Activated CD4-positive, alpha-beta T cell treated with anti-CD3 and anti-CD28 coated beads, Interleukin-2, amount 50 U/mL, for 48 hours (primary cell): ENCODE data around the gene ING4.

Experiments used
- DNase-seq, 2 experiments: peaks; one replicate each; pipeline ENCODE4 v3.0.0-alpha.2; 2020

The ING4 gene

DNA sequence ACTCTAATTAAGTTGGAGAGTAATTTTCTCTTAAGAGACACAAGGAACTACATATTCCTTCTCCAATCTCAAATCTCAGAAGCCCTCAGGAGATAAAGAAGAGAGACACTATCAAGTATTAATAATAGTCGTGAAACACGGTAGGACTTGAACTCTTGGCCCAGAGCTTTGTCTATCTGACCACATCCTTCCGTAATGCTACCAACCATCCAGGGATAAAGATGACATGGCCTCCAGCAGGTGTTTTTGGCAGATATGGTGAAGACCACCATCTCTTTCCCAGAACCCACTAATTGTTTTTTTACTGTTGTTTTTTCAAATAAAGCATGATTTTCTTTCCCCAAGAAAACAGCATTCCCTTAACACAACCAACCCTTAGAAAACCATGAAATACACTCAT is 22.9 kb upstream of the ING4 start:
- DNase-seq: no peak

DNA sequence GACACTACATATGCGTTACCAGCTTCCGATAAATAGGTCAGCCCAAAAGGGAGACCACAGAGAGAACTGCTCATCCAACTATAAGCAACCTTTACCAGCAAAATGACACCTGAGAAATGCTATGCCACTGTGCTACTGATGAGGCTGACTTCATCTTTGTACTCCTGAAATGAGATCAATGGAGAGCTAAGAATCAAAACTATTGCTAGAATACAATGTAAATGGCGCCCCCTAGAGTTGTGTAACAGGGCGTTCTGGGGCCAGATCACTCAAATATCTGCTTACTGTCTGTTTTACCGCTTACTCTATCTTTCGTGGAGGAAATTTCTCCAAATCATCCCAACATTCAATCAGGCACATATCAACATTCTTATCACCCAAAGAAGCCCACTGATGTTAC is 21.7 kb upstream of the ING4 start:
- DNase-seq: peak; percentile 34 to 54

- DNase-seq: no peak
Observed at GRCh38 chr12:6676962-6677361, 14.0 kb upstream of the ING4 start.

DNA sequence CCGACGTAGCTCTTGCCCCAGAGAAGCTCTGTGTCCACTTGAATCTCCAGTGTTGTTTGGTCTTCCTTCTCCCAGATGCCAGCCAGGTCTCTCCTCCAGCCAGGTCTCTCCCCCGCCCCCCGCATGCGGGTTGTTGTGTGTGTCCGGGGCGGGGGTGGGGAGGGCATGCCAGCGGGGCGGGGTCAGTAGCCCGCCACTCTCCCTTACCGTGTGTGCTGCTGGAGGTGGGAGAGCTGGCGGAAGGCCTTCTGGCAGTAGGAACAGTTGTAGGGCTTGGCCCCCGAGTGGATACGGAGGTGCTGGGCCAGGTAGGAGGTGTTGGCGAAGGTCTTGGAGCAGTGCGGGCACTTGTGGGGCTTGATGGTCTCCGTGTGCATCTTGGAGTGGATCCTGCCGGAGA is 9.2 kb upstream of the ING4 start:
- no peak for DNase-seq

DNA sequence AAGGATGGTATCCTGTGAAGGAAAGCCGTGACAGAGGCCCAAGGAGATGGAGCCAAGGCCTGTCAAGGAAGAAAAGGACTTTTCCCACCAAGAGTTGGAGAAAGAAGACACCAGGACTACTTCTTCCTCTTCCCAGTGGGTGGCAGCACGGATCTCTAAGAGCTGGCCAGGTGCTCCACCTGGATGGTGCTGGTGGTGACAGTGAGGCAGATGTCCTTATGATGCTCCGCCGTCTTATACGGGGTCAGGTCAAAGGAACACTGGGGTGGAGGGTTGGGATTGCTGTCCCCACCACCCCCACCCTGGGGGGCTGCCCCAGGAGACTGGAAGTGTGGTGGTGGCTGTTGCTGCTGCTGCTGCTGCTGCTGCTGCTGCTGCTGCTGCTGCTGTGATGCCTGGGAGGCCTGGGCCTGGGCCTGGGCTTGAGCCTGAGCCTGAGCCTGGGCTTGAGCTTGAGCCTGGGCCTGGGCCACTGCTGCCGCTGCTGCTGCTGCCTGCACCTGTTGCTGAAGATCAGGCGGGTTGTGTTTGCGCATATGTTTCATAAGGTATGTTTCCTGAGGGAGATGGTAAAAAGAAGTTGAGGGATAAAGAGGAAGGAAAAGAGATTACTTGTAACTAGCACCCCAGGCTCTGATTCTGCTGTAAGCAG is 4.8 kb upstream of the ING4 start:
- no peak for DNase-seq

DNA sequence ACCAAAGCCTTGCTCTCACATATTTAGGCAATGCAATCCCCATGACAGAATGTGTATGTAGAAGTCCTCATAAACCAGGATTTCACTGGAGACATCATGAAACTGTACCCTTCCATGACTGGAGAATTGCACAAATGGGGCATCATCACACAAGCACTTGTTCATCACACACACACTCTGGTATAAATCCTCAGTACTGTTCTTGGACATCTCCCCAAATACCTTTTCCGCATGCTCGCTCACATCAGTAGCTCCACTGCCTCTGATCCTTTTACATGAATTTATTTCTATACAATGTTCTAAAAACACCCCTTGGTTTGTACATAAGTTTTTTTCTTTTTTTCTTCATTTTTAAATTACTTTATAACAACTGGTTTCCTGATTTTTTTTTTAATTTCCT is 3.3 kb upstream of the ING4 start:
- no peak for DNase-seq

GRCh38 chr12:6664902-6665301 is 2.0 kb upstream of the ING4 start:
- DNase-seq: no peak

DNA sequence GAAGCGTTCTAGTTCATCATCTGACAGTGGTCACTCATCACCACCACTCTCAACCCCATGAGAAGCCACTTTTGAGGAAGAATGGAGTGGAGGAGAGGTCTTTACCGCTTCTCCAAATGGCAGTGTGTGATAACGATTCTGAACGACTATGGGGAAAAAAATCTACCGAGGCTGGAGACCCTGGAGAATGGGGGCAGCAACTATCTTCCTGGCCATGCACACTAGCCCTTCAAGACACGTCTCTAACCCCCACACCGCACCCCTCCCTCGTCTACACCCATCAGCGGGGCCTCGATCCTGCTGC is 365 bp downstream of the ING4 start:
- DNase-seq: no peak

- DNase-seq: no peak
Observed at GRCh38 chr12:6653987-6654386, 8.9 kb downstream of the ING4 start.

- DNase-seq: no peak
Observed at GRCh38 chr12:6653342-6653741, 9.6 kb downstream of the ING4 start.

- no peak for DNase-seq
Observed at GRCh38 chr12:6652391-6652790, 10.5 kb downstream of the ING4 start.

GRCh38 chr12:6650832-6651231 is 12.1 kb downstream of the ING4 start:
- no peak for DNase-seq

DNA sequence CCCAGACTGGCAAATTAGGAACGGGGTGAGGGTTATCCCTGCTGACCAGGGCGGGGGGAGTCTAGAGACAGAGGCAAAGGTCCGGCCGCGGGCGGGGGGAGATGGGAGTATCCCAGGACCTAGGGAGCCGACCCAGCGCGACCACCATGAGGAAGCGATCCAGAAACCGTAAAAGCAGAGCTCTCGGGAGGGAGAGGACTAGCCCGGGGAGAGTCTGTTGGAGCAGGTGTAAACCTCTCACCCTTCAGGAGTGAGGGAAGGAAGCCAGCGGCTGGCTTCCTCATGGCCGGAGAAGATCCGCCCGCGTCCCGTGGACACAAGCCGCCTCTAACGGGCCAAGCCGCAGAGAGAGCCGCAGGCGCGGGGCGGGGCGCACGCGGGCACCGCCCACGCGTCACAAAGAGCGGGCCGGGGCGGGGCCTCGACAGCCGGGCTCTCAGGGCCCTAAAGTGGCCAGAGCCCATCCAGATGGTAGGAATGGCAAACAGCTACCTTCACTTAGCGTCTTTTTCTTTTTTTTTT is 15.8 kb downstream of the ING4 start, which contains the start of gene ACRBP:
ACRBP (minus strand) TSS at position 350 of the 522 bp plus-strand sequence; CDS start at position 284, 66 bp downstream.
- DNase-seq: peak in 1 of 2 experiments; percentile 42

DNA sequence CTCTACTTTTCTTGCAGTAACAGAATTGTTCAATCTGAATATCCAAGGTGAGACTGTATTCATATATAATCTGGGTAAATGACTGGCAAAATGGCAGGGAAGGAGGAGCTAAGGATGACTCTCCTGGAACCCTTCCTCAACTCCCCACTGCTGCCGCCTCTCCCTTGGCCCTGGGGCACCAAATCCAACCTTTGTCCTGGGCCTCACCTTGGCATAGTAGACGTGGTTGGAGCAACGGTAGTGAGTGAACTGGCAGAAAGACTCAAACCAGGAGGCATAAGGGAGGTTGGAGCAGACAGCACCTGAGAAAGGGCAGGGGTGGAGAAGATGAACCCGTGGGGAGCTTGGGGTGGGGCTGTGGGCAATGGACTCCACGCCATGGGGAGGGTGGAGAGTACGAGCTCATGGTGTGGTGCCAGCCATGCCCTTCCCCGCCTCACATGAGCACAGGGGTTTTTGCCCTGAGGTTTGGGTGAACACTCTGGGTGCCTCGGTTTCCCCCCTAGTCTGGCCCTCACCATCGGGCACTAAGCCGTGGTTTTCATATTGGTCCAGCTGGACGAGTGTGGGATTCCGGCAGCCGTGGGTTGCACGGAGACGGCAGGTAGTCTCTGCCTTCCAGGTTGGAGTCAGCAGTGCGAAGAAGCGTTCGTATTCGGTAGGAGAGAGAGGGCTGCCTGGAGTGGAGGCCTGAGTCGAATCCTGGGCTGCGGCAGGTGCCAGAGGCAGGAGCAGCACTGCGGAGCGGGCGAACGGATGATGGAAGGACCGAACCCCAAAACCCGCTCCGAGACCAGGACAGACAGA is 16.4 kb downstream of the ING4 start:
- no peak for DNase-seq

DNA sequence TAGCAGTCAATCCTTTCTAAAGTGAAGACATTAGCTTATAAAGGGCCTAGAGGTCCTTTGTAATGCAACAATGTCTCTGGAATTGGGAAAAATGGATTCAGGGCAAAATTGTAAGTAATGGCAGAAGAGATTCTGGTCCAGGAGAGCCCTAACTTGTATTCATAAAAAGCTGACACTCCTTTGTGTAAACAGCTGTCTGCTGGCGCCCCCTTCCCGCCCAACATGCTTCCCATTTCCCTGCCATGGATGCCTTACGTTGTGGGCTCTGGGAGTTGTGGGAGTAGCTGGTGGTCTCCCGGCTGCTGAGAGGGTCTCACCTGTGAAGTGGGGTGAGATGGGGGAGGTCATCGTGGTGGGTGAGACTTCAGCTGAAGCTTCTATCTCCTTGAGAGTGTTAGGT is 18.0 kb downstream of the ING4 start:
- no peak for DNase-seq

- no peak for DNase-seq
Observed at GRCh38 chr12:6644257-6644596, 18.7 kb downstream of the ING4 start.

GRCh38 chr12:6643569-6644256 is 19.2 kb downstream of the ING4 start:
- DNase-seq: no peak

DNA sequence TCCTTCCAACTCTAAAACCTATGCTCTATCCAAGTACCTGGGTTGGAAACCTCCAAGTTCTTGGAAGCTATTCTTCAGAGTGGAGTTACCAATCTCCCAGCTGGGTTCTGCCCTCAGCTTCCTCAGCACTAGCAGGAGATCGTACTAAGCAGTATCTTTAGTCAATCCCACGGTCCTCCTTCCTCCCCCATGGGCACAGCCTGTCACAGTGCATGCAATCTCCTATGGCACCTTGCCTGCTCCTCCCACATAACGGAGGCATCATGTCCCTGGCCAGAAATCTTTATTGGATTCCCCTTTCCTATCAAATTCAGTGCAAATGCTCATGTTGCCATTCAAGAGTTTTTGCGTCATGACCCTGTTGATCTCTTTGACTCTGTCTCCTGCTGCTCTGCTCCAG is 21.8 kb downstream of the ING4 start:
- no peak for DNase-seq

- no peak for DNase-seq
Observed at GRCh38 chr12:6640497-6640896, 22.4 kb downstream of the ING4 start.

DNA sequence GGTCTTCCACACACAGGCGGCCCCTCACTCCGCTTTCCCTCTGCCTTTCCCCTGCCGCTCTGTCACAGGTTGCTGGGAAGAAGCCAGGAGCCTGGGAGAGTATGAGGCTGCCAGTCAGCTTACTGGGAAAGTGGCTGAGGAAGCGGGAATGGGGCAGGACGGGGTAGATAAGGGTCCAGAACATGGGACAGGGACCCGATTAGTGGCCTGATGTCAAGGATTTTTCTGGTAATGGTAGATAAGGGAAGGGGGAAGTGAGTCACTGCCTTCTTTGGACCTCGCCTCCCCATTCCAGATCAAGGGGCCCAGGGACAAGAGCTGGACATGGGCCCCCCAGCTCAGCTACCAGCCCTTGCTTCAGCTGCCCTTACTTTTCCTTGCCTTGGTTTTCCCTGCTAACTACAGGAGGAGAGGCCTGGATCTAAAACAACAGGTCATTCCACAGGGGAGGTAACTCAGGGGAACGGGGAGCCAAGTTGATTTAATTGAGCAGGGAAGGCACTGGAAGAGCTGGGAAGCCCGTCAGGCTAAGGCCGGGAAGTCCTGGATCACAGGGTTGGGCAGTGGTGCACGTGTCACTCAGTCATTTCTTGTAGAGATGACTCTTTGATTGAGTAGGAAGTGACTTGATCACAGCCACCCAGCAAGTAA is 23.6 kb downstream of the ING4 start:
- no peak for DNase-seq

- DNase-seq: no peak
Observed at GRCh38 chr12:6638305-6638704, 24.6 kb downstream of the ING4 start.

GRCh38 chr12:6635856-6636531 is 26.9 kb downstream of the ING4 start, which contains the start of gene LPAR5:
Gene LPAR5, minus strand, starts transcription at chr12:6635959. Its CDS starts 14,711 bp downstream, at chr12:6621248.
- peak in 1 of 2 experiments; percentile 28 for DNase-seq
